PC-3 (cell line): ENCODE results near the gene BSDC1. TPM values are rescaled to one million over a fixed set of nuclear protein-coding genes. Genes with fewer than 3 reads are reported as not detected.

Source experiments
- ATAC-seq: fragments of 200-7000 bp; cut with Tn5 transposase; 2 replicates; pipeline ENCODE4 v1.9.1; 2020; ENCODE audit warnings: mild to moderate bottlenecking, moderate library complexity
- BruUV-seq: library from RNA; stranded (reverse); fragments of 400-500 nt; replicated peaks from 2 replicates; lab custom pipeline; 2021; lab: Mats Ljungman, UMichigan
- CTCF ChIA-PET: fragments of 300-600 bp; sonication (Branson Sonifier 250); formaldehyde crosslinking; loops from one replicate; lab custom pipeline; 2022; ENCODE audit warnings: antibody characterized with exemption; lab: Charles Lee
- POLR2A ChIA-PET: fragments of 300-600 bp; sonication (Branson Sonifier 250); formaldehyde crosslinking; loops from one replicate; lab custom pipeline; 2022; ENCODE audit warnings: antibody characterized with exemption; ENCODE audit not compliant: unreplicated experiment; lab: Charles Lee
- DNase-seq: peaks from one replicate; pipeline ENCODE4 v3.0.0-alpha.2; 2015
- H2AFZ ChIP-seq: fragments of 300-600 bp; sonication (generic); 2 replicates; pipeline ENCODE4 v1.6.0; 2016; ENCODE audit warnings: antibody characterized with exemption, low read length
- H3F3A ChIP-seq: fragments of 300-600 bp; sonication (generic); one replicate; pipeline ENCODE4 v1.6.0; 2017; ENCODE audit warnings: antibody characterized with exemption, low read length, control low read depth, mild to moderate bottlenecking; ENCODE audit not compliant: unreplicated experiment
- H3K27ac ChIP-seq: fragments of 300-600 bp; sonication (generic); 2 replicates; pipeline ENCODE4 v1.5.1; 2016; ENCODE audit warnings: mild to moderate bottlenecking, low read length
- H3K27me3 ChIP-seq: fragments of 300-600 bp; sonication (generic); 2 replicates; pipeline ENCODE4 v1.6.1; 2016; ENCODE audit warnings: low read length, mixed read lengths
- H3K36me3 ChIP-seq: fragments of 300-600 bp; sonication (generic); 2 replicates; pipeline ENCODE4 v1.6.1; 2016; ENCODE audit warnings: low read depth, mixed run types, low read length, mixed read lengths
- H3K4me1 ChIP-seq: fragments of 300-600 bp; sonication (generic); 2 replicates; pipeline ENCODE4 v1.5.1; 2016; ENCODE audit warnings: low read length; ENCODE audit not compliant: insufficient read depth
- H3K4me2 ChIP-seq: fragments of 300-600 bp; sonication (generic); 2 replicates; pipeline ENCODE4 v1.6.0; 2016; ENCODE audit warnings: low read length
- H3K4me3 ChIP-seq: fragments of 300-600 bp; sonication (generic); 2 replicates; pipeline ENCODE4 v1.5.1; 2016; ENCODE audit warnings: mild to moderate bottlenecking, low read length, mixed read lengths
- H3K79me2 ChIP-seq: fragments of 300-600 bp; sonication (generic); 2 replicates; pipeline ENCODE4 v1.6.1; 2017; ENCODE audit warnings: low read length, mixed read lengths
- H3K9ac ChIP-seq: fragments of 300-600 bp; sonication (generic); 2 replicates; pipeline ENCODE4 v1.6.0; 2016; ENCODE audit warnings: mild to moderate bottlenecking, low read length
- H3K9me2 ChIP-seq: fragments of 300-600 bp; sonication (generic); replicated peaks from 2 replicates; pipeline ENCODE4 v1.6.1; 2016; ENCODE audit warnings: mixed run types, low read length, mixed read lengths
- H3K9me3 ChIP-seq: fragments of 300-600 bp; sonication (generic); 2 replicates; pipeline ENCODE4 v1.6.1; 2016; ENCODE audit warnings: low read length, mixed read lengths
- H4K20me1 ChIP-seq: fragments of 300-600 bp; sonication (generic); 2 replicates; pipeline ENCODE4 v1.6.1; 2016; ENCODE audit warnings: low read length, mixed read lengths
- EZH2 ChIP-seq: fragments of 300-600 bp; sonication (generic); IDR thresholded peaks from one replicate; pipeline ENCODE4 v1.6.1; 2017; ENCODE audit warnings: antibody characterized with exemption, mild to moderate bottlenecking, low read length; ENCODE audit not compliant: unreplicated experiment
- EZH2phosphoT487 ChIP-seq: fragments of 300-600 bp; sonication (generic); IDR thresholded peaks from 2 replicates; pipeline ENCODE4 v1.6.1; 2018; ENCODE audit warnings: mild to moderate bottlenecking, antibody characterized with exemption, low read length, borderline replicate concordance
- intact Hi-C: fragments of 100-400 bp; cut with micrococcal nuclease; formaldehyde crosslinking; loops from 2 replicates; pipeline ENCODE4 v1.9.0; 2023
- total RNA-seq: library from RNA; depleted of rRNA; stranded (reverse); fragments of >200 nt; gene quantifications from 2 replicates; pipeline ENCODE4 v1.2.3, GENCODE V29; 2014
- TF ChIP-seq, protein P1 (sequence below): fragments of 300-600 bp; sonication (generic); conservative IDR thresholded peaks from 2 replicates; pipeline ENCODE4 v1.5.1; 2017; ENCODE audit warnings: antibody characterized with exemption, low read depth, mild to moderate bottlenecking, low read length

The BSDC1 gene
- total RNA-seq, 1 experiment from 2014 or later = 59.8 TPM

DNA sequence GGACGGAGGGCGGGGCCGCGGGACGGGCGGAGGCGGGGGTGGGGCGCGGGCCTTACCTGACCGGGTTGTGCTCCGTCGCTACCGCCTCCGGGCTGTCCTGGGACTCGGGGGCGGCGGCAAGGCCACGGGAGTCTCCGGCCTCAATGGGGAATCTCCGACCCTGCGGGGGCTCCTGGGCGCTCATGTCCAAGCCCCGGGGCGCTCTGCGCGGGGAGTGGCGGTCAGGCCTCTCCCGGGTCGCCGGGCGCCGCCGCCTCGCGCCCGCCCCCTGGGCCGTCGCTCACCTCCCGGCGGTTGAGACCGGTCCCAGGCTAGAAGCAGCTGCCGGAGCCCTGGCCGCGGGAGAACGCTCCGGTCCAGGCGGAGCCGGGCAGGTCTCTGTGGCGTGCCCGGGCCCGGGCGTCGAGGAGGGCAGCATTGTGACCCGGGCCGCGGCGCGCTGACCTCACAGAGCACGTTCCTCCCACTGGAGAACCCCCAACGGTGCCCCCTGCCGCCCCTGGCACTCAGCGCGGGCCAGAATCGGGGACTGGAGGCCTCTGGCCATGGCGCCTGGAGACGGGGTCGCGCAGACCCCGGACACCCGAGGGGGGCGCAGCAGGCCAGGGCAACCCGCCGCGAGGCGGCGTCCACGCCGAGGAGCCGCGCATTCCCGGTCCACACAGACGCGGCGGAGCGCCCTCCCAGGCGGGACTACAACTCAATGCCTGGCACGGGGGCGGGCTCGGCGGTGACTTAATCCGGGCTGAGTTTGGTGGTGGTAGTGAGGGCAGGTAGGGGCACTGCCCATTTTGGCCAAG, 32.4 kb downstream of the BSDC1 start:
- no peak for TF ChIP-seq EZH2
- TF ChIP-seq, protein P1, sequence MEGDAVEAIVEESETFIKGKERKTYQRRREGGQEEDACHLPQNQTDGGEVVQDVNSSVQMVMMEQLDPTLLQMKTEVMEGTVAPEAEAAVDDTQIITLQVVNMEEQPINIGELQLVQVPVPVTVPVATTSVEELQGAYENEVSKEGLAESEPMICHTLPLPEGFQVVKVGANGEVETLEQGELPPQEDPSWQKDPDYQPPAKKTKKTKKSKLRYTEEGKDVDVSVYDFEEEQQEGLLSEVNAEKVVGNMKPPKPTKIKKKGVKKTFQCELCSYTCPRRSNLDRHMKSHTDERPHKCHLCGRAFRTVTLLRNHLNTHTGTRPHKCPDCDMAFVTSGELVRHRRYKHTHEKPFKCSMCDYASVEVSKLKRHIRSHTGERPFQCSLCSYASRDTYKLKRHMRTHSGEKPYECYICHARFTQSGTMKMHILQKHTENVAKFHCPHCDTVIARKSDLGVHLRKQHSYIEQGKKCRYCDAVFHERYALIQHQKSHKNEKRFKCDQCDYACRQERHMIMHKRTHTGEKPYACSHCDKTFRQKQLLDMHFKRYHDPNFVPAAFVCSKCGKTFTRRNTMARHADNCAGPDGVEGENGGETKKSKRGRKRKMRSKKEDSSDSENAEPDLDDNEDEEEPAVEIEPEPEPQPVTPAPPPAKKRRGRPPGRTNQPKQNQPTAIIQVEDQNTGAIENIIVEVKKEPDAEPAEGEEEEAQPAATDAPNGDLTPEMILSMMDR = 0 out of 2 replicates have a peak, but pooled peaks have one; percentile 12
- no peak for TF ChIP-seq EZH2phosphoT487
- Histone ChIP-seq H3K9me3 (no peaks in the 10 kb centered on the region), H3K4me3 (peak overlapping the region; percentile 51), H3K79me2 (no peaks in the 10 kb centered on the region), H3F3A (no peaks in the 10 kb centered on the region), H3K9ac (no peak overlapping the region), H3K4me2 (peak overlapping the region; percentile 57), H3K27me3 (no peaks in the 10 kb centered on the region), H3K4me1 (no peaks in the 10 kb centered on the region), H3K36me3 (peaks cover 3% of the 10 kb centered on the region), H3K27ac (no peak overlapping the region), H2AFZ (no peak overlapping the region), H3K9me2 (no peaks in the 10 kb centered on the region), H4K20me1 (no peaks in the 10 kb centered on the region)
- CTCF ChIA-PET = no interaction called here
- BruUV-seq = no TSS peak
- ATAC-seq (peak; percentile 65), DNase-seq (no peak)
- intact Hi-C loops = no loop called here
- POLR2A ChIA-PET = interaction anchor here (0.6 kb wide), 1 partner anchor 10 kb away, joined by 3 read pairs; no protein-coding TSS in a partner anchor

DNA sequence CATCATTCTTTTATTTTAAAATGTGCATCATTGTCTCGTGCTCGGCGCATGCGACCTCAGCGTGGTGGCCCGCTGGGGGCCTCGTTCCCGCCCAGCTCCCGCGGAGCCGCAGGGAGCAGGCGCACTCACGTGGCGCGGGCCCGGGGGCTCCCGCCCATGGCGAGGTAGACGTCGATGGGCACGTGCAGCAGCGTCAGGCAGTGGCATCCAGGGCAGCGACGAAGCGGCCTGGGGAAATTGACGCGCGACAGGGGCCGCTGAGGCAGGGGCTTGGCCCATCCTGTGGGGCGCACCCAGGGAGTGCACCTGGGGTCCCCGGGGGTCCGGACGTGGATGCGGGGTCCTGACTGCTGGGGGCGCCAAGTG, 33.0 kb downstream of the BSDC1 start:
- ChIA-PET POLR2A (no interaction called here), CTCF (no interaction called here)
- intact Hi-C loops = no loop called here
- Histone ChIP-seq H3K4me3 (no peak overlapping the region; the same call in 1 of the 2 replicates), H3K4me2 (no peak overlapping the region), H3K79me2 (no peaks in the 10 kb centered on the region), H3K36me3 (no peaks in the 10 kb centered on the region; the same call in 1 of the 2 replicates), H3K27me3 (no peaks in the 10 kb centered on the region), H2AFZ (no peak overlapping the region), H4K20me1 (no peaks in the 10 kb centered on the region), H3K27ac (no peak overlapping the region), H3F3A (no peaks in the 10 kb centered on the region), H3K9me3 (no peaks in the 10 kb centered on the region), H3K4me1 (no peaks in the 10 kb centered on the region), H3K9me2 (no peaks in the 10 kb centered on the region), H3K9ac (no peak overlapping the region)
- ATAC-seq (no peak), DNase-seq (no peak)
- TF ChIP-seq EZH2phosphoT487 (no peak), EZH2 (no peak)
- TF ChIP-seq, protein P1 = no peak
- no TSS peak for BruUV-seq

DNA sequence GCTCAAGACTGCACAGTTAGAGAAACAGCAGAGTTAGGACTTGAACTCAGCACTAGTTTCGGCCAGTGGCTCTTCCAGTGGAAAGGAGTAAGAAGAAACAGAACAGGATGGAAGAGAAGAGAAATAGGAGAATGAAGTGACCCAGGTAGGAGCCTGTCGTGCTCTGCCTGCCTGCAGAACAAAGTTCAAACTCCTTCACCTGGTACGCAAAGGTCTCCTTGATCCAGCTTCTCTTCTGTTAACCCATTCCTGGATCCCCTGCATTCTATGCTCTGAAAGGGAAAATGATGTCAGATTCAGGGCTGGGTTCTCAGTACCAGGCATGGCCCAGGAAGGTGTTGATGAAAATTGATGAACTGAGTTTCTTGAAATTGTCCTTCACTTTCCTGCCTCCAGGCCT, 35.8 kb downstream of the BSDC1 start:
- POLR2A ChIA-PET = no interaction called here
- Histone ChIP-seq H3K36me3 (no peaks in the 10 kb centered on the region), H3K4me2 (no peak overlapping the region), H3K4me3 (no peak overlapping the region), H3K27me3 (no peaks in the 10 kb centered on the region), H3F3A (no peaks in the 10 kb centered on the region), H3K9me3 (no peaks in the 10 kb centered on the region), H3K27ac (no peak overlapping the region), H3K9me2 (no peaks in the 10 kb centered on the region), H4K20me1 (no peaks in the 10 kb centered on the region), H3K9ac (no peak overlapping the region), H3K79me2 (no peaks in the 10 kb centered on the region), H2AFZ (no peak overlapping the region), H3K4me1 (no peaks in the 10 kb centered on the region)
- DNase-seq (no peak), ATAC-seq (no peak)
- TF ChIP-seq EZH2phosphoT487 (no peak), EZH2 (no peak)
- TF ChIP-seq, protein P1 = no peak
- CTCF ChIA-PET = no interaction called here
- BruUV-seq = no TSS peak
- intact Hi-C loops = no loop called here
